ENCODE results near the gene FAM216A.
"Not testable (repeated sequence)": the region's sequence is repeated elsewhere in the genome, so short reads cannot be mapped to it uniquely, and the experiment has no call there.

Gene FAM216A

DNA sequence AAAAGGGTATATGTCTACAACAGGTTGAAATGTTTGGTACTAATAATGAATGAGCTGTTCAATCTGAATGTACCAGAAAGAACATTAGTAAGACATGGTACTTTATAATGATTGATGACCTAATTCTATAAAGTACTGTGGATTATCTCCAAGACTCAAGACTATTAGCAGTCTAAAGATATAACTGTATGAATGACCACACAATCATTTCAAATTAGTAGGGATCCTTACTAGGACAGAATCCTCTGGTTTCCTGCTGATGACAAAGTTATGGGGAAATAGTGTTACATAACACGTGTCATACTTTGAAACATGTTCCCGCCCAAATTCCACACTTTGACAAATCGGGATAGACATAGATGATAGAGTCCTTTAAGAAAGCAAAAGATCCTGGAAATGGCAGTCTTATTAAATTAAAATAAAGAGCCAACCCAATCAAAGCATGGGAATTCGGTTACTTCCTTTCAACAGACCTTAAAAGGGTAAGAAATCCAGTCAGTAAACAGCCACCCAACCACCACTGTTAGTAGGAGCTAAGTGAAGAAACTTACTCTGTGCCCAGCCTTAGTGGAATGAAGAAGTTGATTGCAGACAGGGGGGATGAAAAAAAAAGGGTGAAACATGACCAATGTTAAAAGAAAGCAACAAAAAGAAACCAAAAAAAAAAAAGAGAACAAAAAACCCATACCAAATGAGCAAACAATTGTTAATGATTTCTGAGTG, 30.5 kb downstream of the FAM216A start:
- no peak for DNase-seq (ENCODE audit: low spot score)
- no peak for FAIRE-seq

DNA sequence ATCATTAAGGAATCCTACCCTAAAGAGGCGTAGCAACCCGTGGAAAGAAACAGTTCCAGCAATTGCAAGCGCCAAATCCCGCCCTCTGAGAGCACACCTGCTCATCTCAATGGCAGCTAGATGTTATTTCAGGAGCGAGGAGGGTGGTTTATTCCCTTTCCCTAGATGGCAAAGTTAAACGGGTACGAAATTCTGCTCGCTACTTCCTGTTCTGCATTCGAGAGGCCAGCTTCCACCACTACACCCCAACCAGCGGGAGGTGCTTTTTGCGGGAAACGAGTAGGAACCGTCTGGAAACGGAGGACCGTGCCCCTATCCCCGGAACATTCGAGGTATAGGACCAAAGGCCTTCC, 32.7 kb downstream of the FAM216A start:
- DNase-seq (ENCODE audit: low spot score) (peak; percentile 40), FAIRE-seq (no peak)

- DNase-seq (ENCODE audit: low spot score), result peak; percentile 94
- peak; percentile 45 for FAIRE-seq
Observed at GRCh38 chr12:110501752-110502738, 33.4 kb downstream of the FAM216A start, which contains the start of the genes RAD9B and VPS29. TSS of gene RAD9B (plus strand) at chr12:110502331. CDS start at chr12:110502338, 7 bp downstream. TSS of gene VPS29 (minus strand) at chr12:110502111. CDS start at chr12:110502051, 60 bp downstream.

- no peak for DNase-seq (ENCODE audit: low spot score)
- no peak for FAIRE-seq
Observed at GRCh38 chr12:110503432-110503831, 34.8 kb downstream of the FAM216A start.

DNA sequence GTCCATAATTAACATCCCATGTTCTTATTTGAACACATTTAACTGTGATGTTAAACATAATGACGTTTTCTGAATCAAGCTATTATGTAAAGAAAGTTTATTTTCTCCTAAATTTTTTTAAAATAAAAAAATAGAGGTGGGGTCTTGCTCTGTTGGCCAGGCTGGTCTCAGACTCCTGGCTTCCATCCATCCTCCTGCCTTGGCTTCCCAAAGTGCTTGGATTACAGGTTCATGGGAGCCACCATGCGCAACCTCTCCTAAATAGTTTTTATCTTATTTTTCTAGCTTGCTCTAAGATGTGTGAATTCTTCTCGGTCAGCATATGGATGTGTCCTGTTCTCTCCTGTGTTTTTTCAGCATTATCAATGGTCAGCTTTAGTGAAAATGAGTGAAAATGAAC, 36.7 kb downstream of the FAM216A start:
- FAIRE-seq (no peak), DNase-seq (ENCODE audit: low spot score) (no peak)

DNA sequence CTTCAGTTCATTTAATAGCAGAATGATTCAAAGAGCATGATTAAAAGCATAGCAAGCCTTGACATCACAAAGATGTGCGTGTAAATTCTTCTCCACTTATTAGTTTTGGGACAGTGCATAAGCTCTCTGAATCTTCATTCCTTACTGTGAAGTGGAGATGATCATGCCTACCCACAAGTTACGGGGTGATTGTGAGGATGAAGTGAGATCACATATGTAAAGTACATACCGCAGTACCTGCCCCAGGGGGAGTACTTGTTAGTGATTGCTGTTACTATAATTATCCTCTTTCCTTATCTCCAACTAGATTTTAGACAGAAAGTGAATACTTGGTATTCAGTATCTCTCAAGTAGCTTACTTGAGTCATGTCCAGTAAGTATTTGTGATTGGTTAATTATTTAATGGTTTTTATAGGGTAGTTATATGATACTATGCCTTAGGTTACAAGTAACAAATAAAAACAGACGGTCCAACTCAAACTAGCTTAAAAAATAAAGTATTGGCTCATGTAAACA, 39.5 kb downstream of the FAM216A start:
- FAIRE-seq, result no peak
- DNase-seq (ENCODE audit: low spot score), result no peak

DNA sequence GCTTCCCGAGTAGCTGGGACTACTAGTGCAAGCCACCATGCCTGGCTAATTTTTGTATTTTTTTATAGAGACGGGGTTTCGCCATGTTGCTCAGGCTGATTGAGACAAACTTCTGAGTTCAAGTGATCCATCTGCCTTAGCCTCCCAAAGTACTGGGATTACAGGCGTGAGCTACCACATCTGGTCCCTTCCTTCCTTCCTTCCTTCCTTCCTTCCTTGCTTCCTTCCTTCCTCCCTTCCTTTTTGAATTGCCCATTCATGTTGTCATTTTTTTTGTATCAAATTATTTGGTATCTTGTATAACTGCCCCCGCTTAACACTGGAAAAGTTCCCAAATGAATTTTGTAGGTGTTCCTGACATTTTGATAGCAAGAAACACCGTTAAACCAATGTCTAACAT, 45.2 kb downstream of the FAM216A start:
- FAIRE-seq, result no peak

GRCh38 chr12:110514363-110514762, 45.7 kb downstream of the FAM216A start:
- DNase-seq (ENCODE audit: low spot score) (no peak), FAIRE-seq (no peak)

More for the DNA sequence above, 45.2 kb downstream of the FAM216A start:
- no peak for DNase-seq (ENCODE audit: low spot score)

- FAIRE-seq (no peak), DNase-seq (ENCODE audit: low spot score) (no peak)
Observed at GRCh38 chr12:110516995-110517394, 48.4 kb downstream of the FAM216A start.

DNA sequence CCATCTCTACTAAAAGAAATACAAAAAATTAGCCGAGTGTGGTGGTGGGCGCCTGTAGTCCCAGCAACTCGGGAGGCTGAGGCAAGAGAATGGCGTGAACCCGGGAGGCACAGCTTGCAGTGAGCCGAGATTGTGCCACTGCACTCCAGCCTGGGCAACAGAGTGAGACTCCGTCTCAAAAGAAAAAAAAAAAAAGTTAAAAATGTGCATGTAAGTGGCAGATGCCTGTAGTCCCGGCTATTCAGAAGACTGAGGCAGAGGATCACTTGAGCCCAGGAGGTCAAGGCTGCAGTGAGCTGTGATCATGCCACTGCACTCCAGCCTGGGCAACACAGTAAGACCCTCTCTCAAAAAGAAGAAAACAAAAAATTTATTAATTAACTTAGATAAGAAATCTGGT, 49.4 kb downstream of the FAM216A start:
- not testable (repeated sequence) for DNase-seq (ENCODE audit: low spot score); FAIRE-seq

GRCh38 chr12:110520876-110521712, 52.4 kb downstream of the FAM216A start:
- FAIRE-seq; DNase-seq (ENCODE audit: low spot score): not testable (repeated sequence)

DNA sequence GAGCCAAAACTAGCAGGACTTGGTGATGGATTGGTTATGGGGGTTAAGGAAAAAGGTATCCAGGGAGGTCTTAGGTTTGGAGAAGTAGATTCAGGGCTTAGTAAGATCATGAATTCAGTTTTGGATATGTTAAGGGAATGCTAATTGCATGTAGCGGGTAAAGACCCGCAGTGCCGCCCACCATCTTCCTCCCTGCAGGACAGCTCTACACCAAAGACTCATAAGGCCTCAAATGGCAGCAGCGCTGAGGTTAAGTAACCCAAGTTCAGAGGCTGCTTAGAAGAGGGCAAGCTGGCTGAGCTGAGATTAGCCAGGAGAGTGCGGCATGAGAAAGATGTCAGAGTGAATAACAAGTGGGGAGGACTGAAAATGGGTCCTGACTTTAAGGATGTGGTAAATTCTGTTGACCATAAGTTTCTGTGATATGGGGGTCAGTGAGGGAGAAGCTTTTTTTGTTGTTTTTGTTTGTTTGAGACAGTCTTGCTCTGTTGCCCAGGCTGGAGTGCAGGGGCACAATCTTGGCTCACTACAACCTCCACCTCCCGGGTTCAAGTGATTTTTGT, 59.7 kb downstream of the FAM216A start:
- FAIRE-seq, result no peak
- no peak for DNase-seq (ENCODE audit: low spot score)

DNA sequence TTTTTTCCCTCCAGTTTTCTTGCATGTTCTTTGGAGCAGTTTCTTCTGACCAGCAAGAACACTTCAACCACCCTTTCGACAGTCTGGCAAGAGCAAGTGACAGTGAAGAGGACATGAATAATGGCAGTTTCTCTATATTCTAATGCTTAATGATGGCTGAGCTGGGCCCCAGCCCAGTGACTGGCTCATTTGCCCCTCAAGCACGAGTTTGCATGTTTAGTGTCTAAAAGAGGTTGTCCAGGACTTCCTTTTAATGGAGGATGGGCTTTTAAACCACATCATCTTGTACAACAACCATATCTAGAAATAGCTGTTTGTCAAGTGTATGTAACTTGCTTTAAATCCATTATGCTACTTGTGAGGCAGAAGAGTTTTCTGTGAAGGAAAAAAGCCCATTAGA, 61.9 kb downstream of the FAM216A start:
- FAIRE-seq (no peak), DNase-seq (ENCODE audit: low spot score) (no peak)

GRCh38 chr12:110531741-110532333, 63.2 kb downstream of the FAM216A start:
- no peak for DNase-seq (ENCODE audit: low spot score)
- FAIRE-seq, result peak; percentile 42

GRCh38 chr12:110532644-110533043, 64.0 kb downstream of the FAM216A start:
- DNase-seq (ENCODE audit: low spot score) (no peak), FAIRE-seq (no peak)

- FAIRE-seq (no peak), DNase-seq (ENCODE audit: low spot score) (no peak)
Observed at GRCh38 chr12:110533607-110534006, 65.0 kb downstream of the FAM216A start.

GRCh38 chr12:110534811-110535210, 66.2 kb downstream of the FAM216A start:
- DNase-seq (ENCODE audit: low spot score), result no peak
- FAIRE-seq, result no peak

- no peak for FAIRE-seq
- DNase-seq (ENCODE audit: low spot score), result no peak
Observed at GRCh38 chr12:110536834-110537604, 68.4 kb downstream of the FAM216A start.

DNA sequence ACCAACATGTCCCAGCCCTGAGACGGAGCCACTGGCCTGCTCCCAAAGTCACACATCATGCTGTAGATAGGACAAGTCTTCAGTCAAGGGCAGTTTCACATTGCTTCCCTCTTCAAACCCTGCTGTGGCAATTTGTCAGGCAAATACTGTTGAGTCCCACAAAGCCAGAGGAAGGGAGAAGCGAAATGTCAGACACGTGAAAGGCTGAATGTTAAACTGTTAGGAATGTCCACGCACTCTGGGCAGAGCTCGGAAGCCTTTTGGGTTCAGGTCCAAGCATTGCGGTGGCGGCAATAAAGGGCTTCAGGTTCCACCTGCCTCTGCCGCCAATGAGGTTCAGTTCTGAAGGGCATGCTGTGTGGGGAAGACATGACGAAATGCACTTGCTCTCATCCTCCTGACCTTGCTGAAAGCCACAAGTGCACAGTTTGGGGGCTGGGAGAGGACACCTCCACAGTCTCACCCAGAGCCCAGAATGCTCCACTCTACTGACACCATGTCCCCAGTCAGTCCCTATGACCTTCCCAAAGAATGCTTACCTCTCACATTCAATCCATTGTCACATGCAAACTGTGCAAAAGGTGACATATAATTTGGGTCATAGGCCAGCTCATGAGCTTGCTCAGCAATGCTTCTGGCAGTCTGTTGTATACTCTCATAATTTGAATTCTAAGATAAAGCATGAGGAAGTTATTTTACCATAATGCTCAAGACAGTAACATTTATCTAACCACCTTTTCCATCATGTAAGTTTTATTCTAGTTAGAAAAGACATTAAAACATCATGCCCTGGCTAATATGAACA, 69.2 kb downstream of the FAM216A start:
- FAIRE-seq, result peak; percentile 61

More for the DNA sequence above, 69.2 kb downstream of the FAM216A start:
- peak; percentile 66 for DNase-seq (ENCODE audit: low spot score)

Data from RCC 7860 (cell line).